ENCODE results near the gene NRG2.

The NRG2 gene

GRCh38 chr5:139812836-139813805, 230.0 kb downstream of the NRG2 start:
- no peak for DNase-seq (ENCODE audit: low read depth in 3 of 3)

GRCh38 chr5:139812323-139812722, 230.8 kb downstream of the NRG2 start:
- no peak for DNase-seq (ENCODE audit: low read depth in 3 of 3)

GRCh38 chr5:139811274-139811607, 231.9 kb downstream of the NRG2 start:
- no peak for DNase-seq (ENCODE audit: low read depth in 3 of 3)

- DNase-seq (ENCODE audit: low read depth in 3 of 3), result no peak
Measured at GRCh38 chr5:139810341-139811273, 232.5 kb downstream of the NRG2 start.

GRCh38 chr5:139809331-139809810, 233.7 kb downstream of the NRG2 start:
- no peak for DNase-seq (ENCODE audit: low read depth in 3 of 3)

DNA sequence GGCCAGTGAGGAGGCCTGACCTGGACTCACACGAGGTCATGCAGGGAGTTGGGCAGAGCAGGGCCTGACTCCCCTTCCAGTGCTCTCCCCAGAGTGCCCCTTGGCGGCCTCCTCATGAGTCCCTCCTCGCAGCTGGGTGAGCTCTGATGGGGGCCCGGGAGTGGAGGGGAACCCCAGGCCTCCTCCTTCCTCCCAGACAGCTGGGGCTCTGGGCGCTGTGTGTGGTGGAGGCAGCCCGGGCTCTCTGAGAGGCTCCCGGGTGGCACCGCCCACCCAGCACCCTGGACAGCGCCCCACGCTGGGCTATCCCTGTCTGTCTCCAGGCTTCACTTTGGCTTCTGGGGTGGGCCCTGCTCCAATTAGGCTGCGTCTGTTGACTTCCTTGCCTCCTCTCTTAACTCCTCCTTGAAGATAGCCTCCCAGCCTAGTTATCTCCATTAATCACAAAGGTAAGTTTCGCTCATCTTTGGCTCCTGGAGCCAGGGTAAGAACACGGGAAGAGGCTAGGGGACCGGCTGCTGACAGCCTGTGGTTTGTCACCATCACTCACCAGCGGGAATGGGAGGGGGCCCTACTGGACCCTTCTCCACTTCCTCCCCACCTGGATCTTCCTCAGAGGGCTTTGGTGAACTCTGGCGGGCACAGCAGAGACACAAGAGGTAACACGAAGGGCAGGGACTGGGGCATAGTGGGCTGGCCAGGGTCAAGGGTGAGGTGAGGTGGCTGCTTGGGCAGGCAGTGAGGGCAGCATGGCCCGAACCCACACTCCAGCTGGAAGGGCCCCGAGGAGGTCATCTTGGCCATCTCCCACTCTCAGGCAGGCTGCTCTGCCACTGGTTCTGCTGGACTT, 234.4 kb downstream of the NRG2 start:
- DNase-seq (ENCODE audit: low read depth in 3 of 3), result no peak

GRCh38 chr5:139807647-139808030, 235.5 kb downstream of the NRG2 start:
- DNase-seq (ENCODE audit: low read depth in 3 of 3), result no peak

- no peak for DNase-seq (ENCODE audit: low read depth in 3 of 3)
Measured at GRCh38 chr5:139806726-139807646, 236.1 kb downstream of the NRG2 start.

DNA sequence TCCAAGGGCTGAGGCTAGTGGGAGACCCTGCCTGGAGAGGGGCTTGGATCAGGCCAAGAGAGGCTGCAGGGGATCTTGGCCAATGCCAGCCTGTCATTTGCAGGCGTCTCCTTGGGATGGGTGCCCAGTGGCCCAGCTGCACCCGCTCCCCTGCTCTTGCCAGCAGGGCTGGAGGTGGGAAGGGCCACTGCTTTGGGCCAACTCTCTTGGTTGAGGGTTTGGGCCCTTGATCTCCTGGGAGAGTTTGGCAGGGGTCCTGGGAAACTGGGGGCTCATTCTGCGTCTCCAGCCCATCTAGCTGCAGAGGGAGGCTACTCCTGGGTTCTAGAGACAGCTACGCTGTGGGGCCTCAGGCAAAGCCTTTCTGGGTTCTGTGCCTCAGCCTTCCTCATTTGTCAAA, 237.0 kb downstream of the NRG2 start:
- DNase-seq (ENCODE audit: low read depth in 3 of 3), result no peak

DNA sequence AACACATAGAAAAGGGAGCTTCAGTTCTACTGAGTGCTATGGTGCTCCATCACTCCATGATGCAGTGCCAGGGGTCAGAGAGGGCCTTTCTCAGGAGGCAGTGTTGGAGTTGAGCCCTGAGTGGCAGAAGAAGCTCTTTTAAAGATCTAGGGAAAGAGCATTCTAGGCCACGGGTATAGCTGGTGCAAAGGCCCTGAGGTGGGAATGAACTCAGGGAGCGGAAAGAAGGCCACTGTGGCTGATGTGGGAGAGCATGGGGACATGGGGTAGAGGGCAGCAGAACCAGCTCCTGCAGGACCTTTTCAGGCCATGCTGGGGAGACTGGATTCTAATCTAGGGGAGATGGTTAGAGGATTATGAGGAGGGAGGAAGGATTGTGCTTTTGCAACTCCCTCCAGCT, 237.6 kb downstream of the NRG2 start:
- DNase-seq (ENCODE audit: low read depth in 3 of 3), result no peak

DNA sequence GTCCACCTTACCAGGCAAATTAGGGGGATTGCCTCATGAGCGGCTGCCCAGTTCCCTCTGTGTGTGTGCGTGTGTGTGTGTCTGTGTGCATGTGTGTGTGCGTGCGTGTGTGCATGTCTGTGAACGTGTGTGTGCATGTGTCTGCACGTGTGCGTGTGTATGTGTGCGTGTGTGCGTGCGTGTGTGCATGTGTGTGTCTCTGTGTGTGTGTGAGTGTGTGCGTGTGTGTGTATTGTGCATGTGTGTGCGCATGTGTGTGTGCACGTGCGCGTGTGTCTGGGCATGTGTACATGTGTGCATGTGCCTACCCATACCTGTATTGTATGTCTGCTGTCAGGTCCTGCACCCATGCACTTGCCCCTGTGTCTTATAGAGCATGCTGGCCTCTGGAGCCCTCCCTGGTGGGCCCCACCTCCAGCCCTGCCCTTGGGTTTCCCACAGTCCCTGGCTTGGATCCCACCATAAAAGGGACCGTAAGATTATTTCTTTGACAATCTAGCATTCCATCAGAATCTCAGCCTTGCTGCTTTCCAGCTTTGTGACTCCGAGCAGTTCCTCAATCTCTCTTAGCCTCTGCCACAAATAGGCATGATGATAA, 238.2 kb downstream of the NRG2 start:
- DNase-seq (ENCODE audit: low read depth in 3 of 3), result no peak

GRCh38 chr5:139803978-139804377, 239.1 kb downstream of the NRG2 start:
- DNase-seq (ENCODE audit: low read depth in 3 of 3), result no peak

DNA sequence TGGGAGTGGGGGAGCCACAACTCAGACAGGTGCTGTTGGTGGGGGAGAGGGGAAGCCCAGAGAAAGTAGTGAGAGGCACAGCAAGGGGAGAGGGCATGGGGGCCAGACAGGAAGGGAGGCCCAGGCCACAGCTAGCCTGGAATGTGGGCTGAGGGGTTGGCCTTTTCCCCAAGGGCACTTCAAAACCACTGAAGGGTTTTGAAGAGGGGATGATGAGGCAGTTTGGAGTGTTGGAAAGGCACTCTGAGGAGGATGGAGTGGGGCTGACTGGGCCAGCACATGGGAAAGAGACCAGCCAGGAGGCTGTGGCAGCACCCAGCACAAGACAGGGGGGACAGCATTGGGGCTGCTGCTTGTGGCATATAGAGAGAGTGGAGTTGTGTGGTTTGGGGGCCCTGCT, 243.7 kb downstream of the NRG2 start:
- no peak for DNase-seq (ENCODE audit: low read depth in 3 of 3)

DNA sequence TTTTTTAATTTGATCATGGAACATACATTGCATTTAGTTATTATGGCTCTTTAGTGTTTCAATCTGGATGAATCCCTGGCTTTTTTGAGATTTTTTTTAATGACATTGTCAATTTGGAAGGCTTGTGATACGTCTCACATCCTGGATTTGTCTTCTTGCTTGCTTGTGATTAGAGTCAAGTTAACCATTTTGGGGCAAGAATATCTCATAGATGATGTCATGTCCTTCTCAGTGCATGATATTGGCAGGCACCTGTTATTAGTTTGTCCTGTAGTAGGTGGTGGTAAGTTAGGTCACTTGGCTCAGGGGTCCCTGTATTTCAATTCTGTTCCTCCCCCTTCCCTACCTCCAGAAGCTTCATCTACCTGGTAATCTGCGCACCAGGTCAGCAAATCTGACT, 244.2 kb downstream of the NRG2 start:
- DNase-seq (ENCODE audit: low read depth in 3 of 3), result no peak

GRCh38 chr5:139797856-139798510, 245.1 kb downstream of the NRG2 start:
- DNase-seq (ENCODE audit: low read depth in 3 of 3), result no peak

DNA sequence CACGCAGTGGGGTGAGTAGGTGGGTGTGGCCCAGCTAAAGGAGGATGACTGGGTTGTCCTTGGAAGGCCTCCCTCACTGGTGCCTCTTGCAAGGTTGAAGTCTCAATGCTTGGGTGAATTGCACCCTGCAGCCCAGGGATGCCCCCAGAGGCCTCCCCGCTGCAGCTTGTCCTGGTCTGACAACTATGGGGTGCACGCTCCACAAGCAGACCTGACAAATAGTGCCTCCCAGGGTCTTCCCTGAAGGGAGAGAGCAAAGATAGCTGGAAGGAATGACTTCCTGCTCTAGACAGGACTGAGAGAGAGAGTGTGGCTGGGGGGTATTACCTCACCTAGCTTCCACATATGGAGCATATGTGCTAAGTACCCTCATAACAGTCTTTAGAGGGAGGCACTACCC, 245.8 kb downstream of the NRG2 start:
- no peak for DNase-seq (ENCODE audit: low read depth in 3 of 3)
